NCI-H1105 treated with DMSO at 0.1 percent for 48 hours (cell line): ENCODE data around the gene TMEM255B.
"Not testable (repeated sequence)": the region's sequence is repeated elsewhere in the genome, so short reads cannot be mapped to it uniquely, and the experiment has no call there.

Experiments
- DNase-seq: peaks from one replicate; lab custom pipeline; 2025; lab: John Stamatoyannopoulos, UW

The TMEM255B gene

DNA sequence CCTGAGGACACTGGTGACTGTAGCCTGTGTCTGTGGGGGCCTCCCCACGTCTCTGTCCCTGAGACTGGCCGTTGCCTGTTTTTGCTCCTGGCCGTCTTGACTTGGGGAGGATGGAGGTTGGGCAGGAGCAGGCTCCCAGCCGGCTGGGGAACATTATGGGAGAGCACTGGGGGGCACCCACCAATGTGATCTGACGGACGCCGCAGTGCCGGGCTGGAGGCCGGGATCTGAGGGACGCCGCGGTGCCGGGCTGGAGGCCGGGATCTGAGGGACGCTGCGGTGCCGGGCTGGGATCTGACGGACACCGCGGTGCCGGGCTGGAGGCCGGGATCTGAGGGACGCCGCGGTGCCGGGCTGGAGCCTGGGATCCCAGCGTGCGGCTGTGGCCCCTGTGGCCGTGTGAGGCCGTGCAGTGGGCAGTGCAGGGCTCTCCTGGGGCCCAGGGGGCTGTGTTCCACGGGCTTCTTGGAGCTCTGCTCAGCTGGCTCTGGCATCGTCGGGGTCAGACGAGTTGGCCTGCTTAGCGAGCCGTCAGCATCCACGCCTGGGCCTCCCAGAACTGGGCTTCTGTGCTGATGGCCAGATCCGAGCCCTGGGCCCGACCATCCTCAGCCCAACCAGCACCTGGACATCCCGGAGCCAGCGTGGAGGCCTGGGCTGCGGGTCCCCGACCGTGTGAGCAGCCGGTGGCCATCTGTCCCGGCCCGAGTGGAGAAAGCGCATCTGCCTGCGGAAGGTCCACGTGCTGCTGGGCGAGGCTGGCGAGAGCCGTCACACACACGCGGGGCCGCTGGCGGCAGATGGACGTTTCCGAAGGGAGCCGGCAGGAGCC, 59.0 kb downstream of the TMEM255B start:
- no peak for DNase-seq

GRCh38 chr13:113818700-113819295, 59.8 kb downstream of the TMEM255B start:
- no peak for DNase-seq

- no peak for DNase-seq
Measured at GRCh38 chr13:113819341-113819730, 60.3 kb downstream of the TMEM255B start.

- no peak for DNase-seq
Measured at GRCh38 chr13:113819731-113820715, 61.0 kb downstream of the TMEM255B start.

GRCh38 chr13:113820813-113821651, 62.0 kb downstream of the TMEM255B start:
- DNase-seq: no peak

DNA sequence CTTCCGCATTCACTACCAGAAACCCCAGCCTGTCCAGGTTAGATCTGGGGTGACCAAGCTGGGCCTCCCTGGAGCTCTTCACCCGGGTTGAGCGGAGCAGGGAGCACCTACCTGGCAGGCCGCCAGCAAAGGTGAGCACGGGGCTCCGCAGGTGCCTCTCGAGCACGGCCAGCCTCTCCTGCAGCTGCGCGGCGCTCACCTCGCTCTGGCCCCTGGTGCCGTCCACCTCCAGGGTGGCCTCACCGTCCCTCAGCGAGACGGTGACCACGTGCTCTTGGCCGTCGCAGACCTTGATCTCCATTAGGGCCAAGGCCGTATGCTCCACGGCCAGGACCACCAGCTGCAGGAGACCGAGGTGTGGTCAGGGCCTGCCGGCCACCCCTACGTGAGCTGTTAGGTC, 62.8 kb downstream of the TMEM255B start:
- DNase-seq: no peak

DNA sequence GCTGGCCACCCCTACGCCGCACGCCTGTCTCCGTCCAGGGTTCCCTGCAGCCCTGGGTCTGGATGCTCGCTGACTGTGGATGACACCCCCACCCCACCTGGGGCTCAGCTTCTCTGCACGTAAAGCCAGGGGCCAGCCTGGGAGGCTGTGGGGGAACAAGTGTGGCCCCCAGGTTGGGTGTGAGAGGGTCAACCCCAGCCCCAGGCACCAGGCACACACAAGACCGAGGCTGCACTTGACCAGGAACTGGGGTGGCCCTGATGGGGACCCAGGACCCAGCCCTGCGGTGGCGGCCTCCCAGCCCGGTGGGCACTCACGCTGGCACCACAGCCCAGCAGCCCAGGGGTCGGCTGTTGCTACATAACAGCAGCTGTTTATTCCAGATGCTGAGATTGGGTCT, 63.2 kb downstream of the TMEM255B start:
- no peak for DNase-seq

DNA sequence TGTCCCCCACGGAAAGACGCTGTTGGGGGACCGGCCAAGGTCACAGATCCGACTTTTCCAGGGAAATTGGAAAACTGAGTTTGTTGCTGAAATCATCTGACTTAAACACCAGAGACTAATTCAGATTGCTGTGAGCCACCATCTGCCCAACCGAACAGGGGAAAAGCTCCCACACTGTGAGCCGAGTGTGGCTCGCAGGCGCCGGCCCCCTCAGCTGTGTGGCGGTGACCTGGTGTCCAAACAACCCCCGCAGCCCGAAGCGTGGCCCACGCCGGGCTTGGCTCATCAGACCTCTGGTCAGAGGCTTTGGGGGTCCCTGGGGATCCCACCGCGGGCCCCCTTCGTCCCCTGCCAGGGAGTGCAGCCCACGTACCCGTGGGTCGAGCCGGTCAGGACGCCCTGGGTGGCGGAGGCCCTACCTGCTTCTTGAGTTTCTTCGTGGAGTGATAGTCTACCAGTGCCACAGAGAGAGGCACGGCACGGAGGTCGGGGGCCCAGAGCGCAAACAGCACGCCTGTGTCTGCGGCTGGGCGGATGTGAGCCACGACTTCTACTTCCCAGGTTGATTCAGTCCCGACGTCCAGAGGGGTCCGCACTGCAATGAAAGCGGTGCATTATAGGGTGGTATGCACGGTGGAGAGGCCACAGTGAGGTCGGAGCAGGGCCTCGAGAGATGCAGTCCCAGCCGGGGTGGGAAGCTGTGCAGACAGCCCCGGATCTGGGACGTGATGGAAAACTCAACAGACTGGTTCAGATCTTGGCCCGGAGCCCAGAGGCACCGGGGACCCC, 64.1 kb downstream of the TMEM255B start:
- no peak for DNase-seq

GRCh38 chr13:113823771-113824170, 64.7 kb downstream of the TMEM255B start:
- DNase-seq: no peak

DNA sequence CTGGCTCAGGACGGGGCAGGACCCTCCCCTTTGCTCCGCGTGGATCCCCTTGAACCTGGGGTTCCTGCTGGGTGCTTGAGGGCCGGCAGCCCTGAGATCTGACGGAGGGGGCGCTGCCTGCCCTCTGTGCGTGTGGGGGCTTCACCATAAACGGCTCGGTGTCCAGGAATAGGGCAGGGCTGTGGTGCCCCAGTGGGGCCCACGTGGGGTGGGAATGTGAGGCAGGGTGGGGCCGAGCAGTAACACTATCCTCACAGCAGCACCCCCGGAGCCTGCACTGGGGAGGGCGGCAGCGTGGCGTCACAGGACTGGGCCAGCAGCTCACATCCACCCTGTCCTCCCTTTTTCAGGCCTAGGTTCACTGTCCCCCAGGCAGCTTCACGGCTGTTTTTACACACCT, 66.8 kb downstream of the TMEM255B start:
- DNase-seq: no peak

DNA sequence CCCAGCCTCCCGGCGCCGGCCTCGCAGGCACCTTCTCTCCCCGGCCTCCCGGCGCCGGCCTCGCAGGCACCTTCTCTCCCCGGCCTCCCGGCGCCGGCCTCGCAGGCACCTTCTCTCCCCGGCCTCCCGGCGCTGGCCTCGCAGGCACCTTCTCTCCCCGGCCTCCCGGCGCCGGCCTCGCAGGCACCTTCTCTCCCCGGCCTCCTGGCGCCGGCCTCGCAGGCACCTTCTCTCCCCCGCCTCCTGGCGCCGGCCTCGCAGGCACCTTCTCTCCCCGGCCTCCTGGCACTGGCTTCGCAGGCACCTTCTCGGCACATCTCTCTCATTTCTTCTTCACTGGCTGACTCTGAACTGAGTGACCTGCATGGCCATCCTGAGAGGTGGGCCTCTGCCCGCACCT, 67.4 kb downstream of the TMEM255B start:
- DNase-seq: not testable (repeated sequence)

DNA sequence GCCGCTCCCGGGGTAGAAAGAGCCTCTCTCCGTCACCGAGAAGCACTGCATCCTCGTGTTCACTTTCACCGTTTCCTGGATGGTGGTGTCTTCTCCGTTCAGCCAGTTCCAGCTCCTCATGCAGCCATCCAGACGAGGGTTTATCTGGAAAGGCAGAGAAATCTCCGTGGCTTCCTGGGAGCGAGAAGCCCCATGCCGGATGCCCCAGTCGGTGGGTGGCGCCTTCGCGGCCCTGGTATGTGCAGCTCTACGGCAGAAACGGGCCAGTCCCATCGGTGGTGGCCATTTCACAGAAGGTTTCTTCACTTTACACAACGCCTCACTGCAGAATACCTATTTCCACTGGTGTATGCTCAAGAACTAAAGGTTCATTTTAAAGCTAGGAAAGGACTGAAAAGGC, 68.0 kb downstream of the TMEM255B start:
- no peak for DNase-seq

- no peak for DNase-seq
Measured at GRCh38 chr13:113828282-113828825, 69.3 kb downstream of the TMEM255B start.

GRCh38 chr13:113830426-113830950, 71.5 kb downstream of the TMEM255B start:
- DNase-seq: not testable (repeated sequence)

DNA sequence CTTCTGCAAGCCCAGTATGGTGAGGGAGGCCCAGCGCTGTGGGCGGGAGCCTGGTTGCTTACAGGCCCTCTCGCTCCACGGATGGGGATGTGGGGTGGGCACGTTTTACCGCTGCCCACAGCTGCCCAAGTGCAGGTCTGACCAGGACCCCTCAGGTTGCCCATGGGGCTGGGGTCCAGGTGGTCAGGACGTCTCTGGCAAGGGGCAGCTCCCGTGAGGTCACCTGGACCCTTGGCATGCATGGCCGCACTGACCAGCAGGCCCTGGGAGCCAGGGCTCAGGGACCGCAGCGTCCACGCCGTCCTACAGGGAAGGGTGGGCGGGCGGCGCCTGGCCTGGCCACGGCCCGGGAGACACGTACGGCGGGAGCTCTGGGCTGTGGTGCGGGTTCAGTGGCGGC, 72.0 kb downstream of the TMEM255B start:
- DNase-seq: no peak

GRCh38 chr13:113832205-113832604, 73.2 kb downstream of the TMEM255B start:
- DNase-seq: no peak

GRCh38 chr13:113832631-113833030, 73.6 kb downstream of the TMEM255B start:
- no peak for DNase-seq

- no peak for DNase-seq
Measured at GRCh38 chr13:113833111-113833830, 74.2 kb downstream of the TMEM255B start.

- not testable (repeated sequence) for DNase-seq
Measured at GRCh38 chr13:113834006-113834405, 75.0 kb downstream of the TMEM255B start.
